Parathyroid adenoma (tissue), 2 donors: ENCODE results near the gene CRIM1.

Source experiments
- H2AFZ ChIP-seq: fragments of 300-600 bp; sonication (generic); one replicate; pipeline ENCODE4 v1.7.0; 2017; ENCODE audit warnings: antibody characterized with exemption, mild to moderate bottlenecking
- H3K27ac ChIP-seq: fragments of 300-600 bp; sonication (generic); one replicate; pipeline ENCODE4 v1.7.0; 2017
- H3K27me3 ChIP-seq: fragments of 300-600 bp; sonication (generic); one replicate; pipeline ENCODE4 v1.7.0; 2017; ENCODE audit warnings: low read length; ENCODE audit not compliant: control insufficient read depth, insufficient read depth
- H3K36me3 ChIP-seq: fragments of 300-600 bp; sonication (generic); one replicate; pipeline ENCODE4 v1.7.0; 2017; ENCODE audit warnings: low read length; ENCODE audit not compliant: control insufficient read depth, insufficient read depth
- H3K4me1 ChIP-seq: fragments of 300-600 bp; sonication (generic); one replicate; pipeline ENCODE4 v1.7.0; 2017; ENCODE audit warnings: control low read depth
- H3K4me2 ChIP-seq: fragments of 300-600 bp; sonication (generic); one replicate; pipeline ENCODE4 v1.7.0; 2017; ENCODE audit warnings: low read length
- H3K4me3 ChIP-seq: fragments of 300-600 bp; sonication (generic); one replicate; pipeline ENCODE4 v1.7.0; 2017; ENCODE audit warnings: low read depth, low read length
- H3K79me2 ChIP-seq: fragments of 300-600 bp; sonication (generic); one replicate; pipeline ENCODE4 v1.7.0; 2017; ENCODE audit warnings: control low read depth
- H3K9ac ChIP-seq: fragments of 300-600 bp; sonication (generic); one replicate; pipeline ENCODE4 v1.7.0; 2017; ENCODE audit warnings: mild to moderate bottlenecking
- H3K9me3 ChIP-seq: fragments of 300-600 bp; sonication (generic); one replicate; pipeline ENCODE4 v1.7.0; 2017; ENCODE audit warnings: low read length; ENCODE audit not compliant: control insufficient read depth
- CTCF ChIP-seq: fragments of 300-600 bp; sonication (generic); IDR thresholded peaks from one replicate; pipeline ENCODE4 v1.7.0; 2017; ENCODE audit warnings: antibody characterized with exemption, mild to moderate bottlenecking
- donor health status: primary hyperparathyroidism.

CRIM1 gene

DNA sequence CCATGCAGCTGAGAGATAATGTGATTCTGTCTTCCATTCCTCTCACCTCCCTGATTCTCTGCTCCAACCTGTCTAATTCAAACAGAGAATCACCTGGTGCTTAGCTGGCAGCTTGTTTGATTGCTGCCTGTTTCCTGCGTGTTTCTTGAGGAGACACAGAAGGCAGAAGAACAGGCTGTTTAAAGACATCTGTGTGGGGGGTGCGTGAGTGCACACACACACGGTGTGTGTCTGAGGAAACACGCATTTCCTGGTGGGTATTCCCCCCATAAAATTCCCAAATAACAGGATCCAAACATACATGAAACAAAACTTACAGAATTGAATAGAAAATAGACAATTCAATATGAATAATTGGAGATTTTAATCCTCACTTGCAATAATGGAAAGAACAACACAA is 29.3 kb upstream of the CRIM1 start:
- Histone ChIP-seq H3K9ac (no peak overlapping the region), H2AFZ (no peak overlapping the region), H3K9me3 (no peaks in the 10 kb centered on the region), H3K27me3 (no peaks in the 10 kb centered on the region), H3K4me1 (peaks cover 3% of the 10 kb centered on the region), H3K4me3 (no peak overlapping the region), H3K4me2 (no peak overlapping the region), H3K36me3 (no peaks in the 10 kb centered on the region), H3K27ac (no peak overlapping the region), H3K79me2 (no peaks in the 10 kb centered on the region)
- no peak for TF ChIP-seq CTCF

- Histone ChIP-seq H2AFZ (no peak overlapping the region), H3K9me3 (no peaks in the 10 kb centered on the region), H3K36me3 (no peaks in the 10 kb centered on the region), H3K4me1 (peaks cover 3% of the 10 kb centered on the region), H3K27me3 (no peaks in the 10 kb centered on the region), H3K4me2 (no peak overlapping the region), H3K27ac (no peak overlapping the region), H3K4me3 (no peak overlapping the region), H3K9ac (no peak overlapping the region), H3K79me2 (no peaks in the 10 kb centered on the region)
- TF ChIP-seq CTCF = no peak
These were observed 26.3 kb upstream of the CRIM1 start for GRCh38 chr2:36329251-36329650.

DNA sequence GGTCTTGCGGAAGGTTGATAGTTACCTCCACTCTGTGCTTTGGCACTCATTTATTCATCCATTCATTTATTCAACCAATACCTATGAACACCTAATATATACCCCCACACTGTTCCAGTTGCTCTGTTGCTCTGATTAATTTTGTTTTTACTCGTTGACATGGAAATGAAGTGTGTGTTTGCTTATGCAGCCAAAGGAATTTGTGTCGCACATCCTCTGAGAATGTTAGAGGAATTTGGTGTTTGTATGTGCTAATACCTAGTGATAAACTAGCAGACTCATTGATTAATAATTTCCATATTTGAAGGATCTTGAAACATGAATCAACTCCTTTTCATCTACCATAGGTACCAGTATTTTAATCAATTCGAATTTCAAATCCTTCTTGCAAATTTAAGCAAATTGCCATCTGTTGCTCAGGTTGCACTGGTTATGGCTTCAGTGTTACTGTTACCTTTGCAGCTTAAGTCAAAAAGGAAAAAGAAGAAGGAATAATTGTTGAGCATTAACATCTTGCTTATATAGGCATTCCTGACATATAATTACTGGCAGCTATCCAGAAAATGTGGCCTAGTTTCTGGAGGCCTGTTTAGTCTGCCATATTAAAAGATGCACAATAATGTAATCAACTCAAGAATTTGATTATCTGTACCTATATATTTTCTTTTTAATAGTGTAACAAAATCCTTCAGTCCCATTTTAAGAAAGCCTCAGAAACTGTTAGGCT is 25.7 kb upstream of the CRIM1 start:
- Histone ChIP-seq H3K36me3 (no peaks in the 10 kb centered on the region), H3K79me2 (no peaks in the 10 kb centered on the region), H2AFZ (peak overlapping the region; percentile 39), H3K27me3 (no peaks in the 10 kb centered on the region), H3K4me2 (no peak overlapping the region), H3K27ac (no peak overlapping the region), H3K4me3 (no peak overlapping the region), H3K9ac (no peak overlapping the region), H3K9me3 (no peaks in the 10 kb centered on the region), H3K4me1 (peaks cover 3% of the 10 kb centered on the region)
- no peak for TF ChIP-seq CTCF

DNA sequence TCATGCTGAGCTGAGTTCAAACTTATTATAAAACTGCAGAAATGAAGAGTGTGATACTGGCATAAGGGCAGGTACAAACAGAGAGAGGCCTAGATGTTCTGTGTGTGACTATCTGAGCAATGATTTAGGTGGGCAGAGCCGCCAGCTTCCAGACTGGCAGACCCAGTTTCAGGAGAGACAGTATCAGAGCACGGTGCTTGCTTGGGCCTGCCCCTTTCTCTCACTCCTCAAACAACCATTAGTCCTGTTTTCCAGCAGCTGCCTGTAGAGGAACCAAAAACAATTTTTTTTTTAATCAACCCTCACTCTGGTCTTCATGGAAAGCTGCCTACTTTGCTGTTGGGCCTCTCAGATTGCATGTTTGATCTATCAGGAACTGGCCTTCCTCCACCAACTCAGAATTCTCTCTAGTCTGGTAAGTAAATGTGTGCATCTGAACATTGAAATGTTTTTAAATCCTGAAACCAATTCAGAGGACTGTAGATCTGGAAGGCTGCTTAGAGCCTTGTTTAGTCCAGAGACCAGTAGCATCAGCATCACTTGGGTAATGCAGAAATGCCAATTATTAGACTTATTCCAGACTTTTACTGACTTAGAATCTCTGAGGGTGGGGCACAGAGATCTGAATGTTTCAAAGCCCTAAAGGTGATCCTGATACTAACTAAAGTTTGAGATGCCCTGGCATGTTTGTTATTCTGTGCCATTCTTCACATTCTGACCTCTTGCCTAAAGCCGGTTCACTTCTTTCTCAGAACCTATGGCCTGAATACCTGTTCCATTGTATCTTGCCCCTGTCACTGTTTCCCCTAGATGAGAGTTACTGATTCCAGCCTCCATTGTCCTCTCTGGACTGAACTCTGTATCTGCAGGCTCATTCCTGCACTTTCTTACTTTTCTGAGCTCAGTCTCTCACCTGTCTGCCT is 24.8 kb upstream of the CRIM1 start:
- Histone ChIP-seq H3K4me3 (no peak overlapping the region), H2AFZ (peak overlapping the region; percentile 39), H3K4me1 (peaks cover 3% of the 10 kb centered on the region), H3K4me2 (no peak overlapping the region), H3K9ac (no peak overlapping the region), H3K27me3 (no peaks in the 10 kb centered on the region), H3K36me3 (no peaks in the 10 kb centered on the region), H3K79me2 (no peaks in the 10 kb centered on the region), H3K9me3 (no peaks in the 10 kb centered on the region), H3K27ac (no peak overlapping the region)
- no peak for TF ChIP-seq CTCF
